Transverse colon (tissue), 4 donors: ENCODE measurements around the gene ST8SIA5. TPM values are rescaled to one million over a fixed set of nuclear protein-coding genes. Genes with fewer than 3 reads are reported as not detected.

ENCODE experiments used
- DNase-seq: peaks from one replicate; pipeline ENCODE4 v3.0.0-alpha.2; 2019
- H3K27ac ChIP-seq, 4 donors: fragments of 200-600 bp; sonication (generic); 2 replicates each; pipeline ENCODE4 v1.5.1; 2016 to 2018; ENCODE audit warnings: inconsistent platforms in 4 of 4
- H3K27me3 ChIP-seq: fragments of 200-600 bp; sonication (generic); 2 replicates; pipeline ENCODE4 v1.5.1; 2017; ENCODE audit warnings: inconsistent platforms
- H3K36me3 ChIP-seq, 4 donors: fragments of 200-600 bp; sonication (generic); 2 replicates each; pipeline ENCODE4 v1.5.1; 2017 to 2019; ENCODE audit warnings: inconsistent platforms in 4 of 4
- H3K4me1 ChIP-seq, 4 donors: fragments of 200-600 bp; sonication (generic); 2 replicates each; pipeline ENCODE4 v1.5.1; 2017 to 2020; ENCODE audit warnings: inconsistent platforms in 4 of 4
- H3K4me3 ChIP-seq, 4 donors: fragments of 200-600 bp; sonication (generic); 1 replicate in 1 of 4; 2 replicates in 3 of 4; pipeline versions ENCODE4 v1.5.1 to v1.6.1; 2017 to 2019; ENCODE audit warnings: inconsistent platforms in 4 of 4
- H3K9me3 ChIP-seq, 2 donors: fragments of 200-600 bp; sonication (generic); 2 replicates each; pipeline ENCODE4 v1.5.1; 2017 to 2019; ENCODE audit warnings: inconsistent platforms in 2 of 2
- CTCF ChIP-seq, 5 experiments: fragments of 200-600 bp in 3 of 5; fragments of 450-650 bp in 2 of 5; sonication (generic) in 3 of 5; IDR thresholded peaks; 1 replicate in 2 of 5; 2 replicates in 3 of 5; pipeline ENCODE4 v1.5.1; 2016 to 2017; ENCODE audit warnings: antibody characterized with exemption in 5 of 5, inconsistent platforms in 3 of 5, mild to moderate bottlenecking in 2 of 5, moderate library complexity in 1 of 5
- EP300 ChIP-seq: sonication (generic); formaldehyde crosslinking; IDR thresholded peaks from one replicate; pipeline ENCODE4 v1.6.1; 2017; ENCODE audit warnings: antibody characterized with exemption, low read depth
- POLR2A ChIP-seq: fragments of 450-650 bp; IDR thresholded peaks from one replicate; pipeline ENCODE4 v1.6.1; 2016; ENCODE audit warnings: antibody characterized with exemption, mild to moderate bottlenecking, moderate library complexity
- POLR2AphosphoS5 ChIP-seq, 3 donors: sonication (generic); formaldehyde crosslinking; IDR thresholded peaks; one replicate each; pipeline ENCODE4 v1.6.1; 2016; ENCODE audit warnings: antibody characterized with exemption in 3 of 3
- WGBS, 2 donors: methylation state at CpG; one replicate each; pipeline ENCODE4 v1.1.5; 2018; ENCODE audit warnings: low coverage in 1 of 2; 5-methylcytosine and 5-hydroxymethylcytosine counted together
- in situ Hi-C, 4 donors: fragments of 200-750 bp; cut with MboI; loops; one replicate each; pipeline versions ENCODE4 v1.15.0 to v1.15.1; 2017; ENCODE audit warnings: low sequenced_read_pairs in 3 of 4, low pct_ligation_motif_present in 1 of 4, low pct_unique_long_range_greater_than_20kb in 1 of 4
- intact Hi-C: fragments of 100-400 bp; cut with DNase I; formaldehyde crosslinking; loops from one replicate; pipeline ENCODE4 v1.15.1; 2023; ENCODE audit warnings: low total_unique reads
- total RNA-seq, 4 donors: library from RNA; depleted of rRNA; stranded (reverse); fragments of >200 nt; gene quantifications; one replicate each; pipeline ENCODE4 v1.1.0, GENCODE V29; 2016

The ST8SIA5 gene
- total RNA-seq, 4 donors from 2014 or later: 0.41 TPM; not detected in 3

DNA sequence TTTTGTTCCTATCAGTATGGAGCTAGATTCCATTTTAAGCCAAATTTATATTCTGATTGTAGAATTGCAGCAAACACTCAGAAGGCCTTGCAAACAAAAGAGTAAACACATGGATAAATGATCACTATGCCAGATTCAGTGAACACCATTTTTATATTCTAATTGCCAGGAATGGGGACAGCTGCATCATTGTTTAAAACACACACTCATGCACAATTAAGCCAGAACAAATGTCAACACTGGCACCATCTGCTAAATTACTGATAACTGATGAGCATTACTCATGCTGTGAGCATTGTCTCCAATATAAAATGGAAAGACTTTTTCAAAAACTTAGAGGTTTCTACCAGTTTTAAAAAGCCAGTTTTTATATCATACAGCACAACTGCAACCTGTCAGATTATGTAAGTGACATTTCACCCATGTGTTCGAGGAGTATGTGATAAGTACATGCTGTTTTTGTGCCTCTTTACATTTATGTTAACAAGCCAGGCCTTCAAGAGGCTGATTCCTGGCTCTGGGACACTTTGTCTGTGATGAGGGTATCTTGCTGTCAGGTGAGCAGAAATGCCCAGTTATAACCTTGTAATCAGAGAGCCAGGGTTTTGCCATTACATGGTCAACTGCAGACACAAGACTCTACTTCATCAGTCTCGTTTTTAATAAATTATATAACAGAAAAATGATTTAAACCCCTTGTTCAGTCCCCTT is 4.4 kb upstream of the ST8SIA5 start:
- Histone ChIP-seq H3K9me3 (no peaks in the 10 kb centered on the region), H3K27ac (no peak overlapping the region), H3K4me3 (no peak overlapping the region), H3K4me1 (peaks cover 0 to 19% (median 16%) of the 10 kb centered on the region in 4 donors), H3K27me3 (peaks cover 51% of the 10 kb centered on the region), H3K36me3 (no peaks in the 10 kb centered on the region)
- DNase-seq: no peak
- in situ Hi-C loops (no loop called here), intact Hi-C loops (no loop called here)
- TF ChIP-seq EP300: no peak
- no peak for TF ChIP-seq POLR2AphosphoS5 (IDR thresholded peaks at IDR 0.05)
- no peak for TF ChIP-seq POLR2A
- TF ChIP-seq CTCF (IDR thresholded peaks at IDR 0.05): no peak
- WGBS, 2 donors: 59 to 60% methylated on average over 1 to 2 of the region's 2 CpGs

GRCh38 chr18:46759890-46760289 is 3.0 kb upstream of the ST8SIA5 start:
- Histone ChIP-seq H3K4me1 (peaks cover 0 to 24% (median 19%) of the 10 kb centered on the region in 4 donors), H3K9me3 (no peaks in the 10 kb centered on the region), H3K4me3 (no peak overlapping the region), H3K27me3 (peaks cover 64% of the 10 kb centered on the region), H3K27ac (no peak overlapping the region), H3K36me3 (no peaks in the 10 kb centered on the region)
- WGBS, 2 donors: 40% methylated on average over 6 of the region's 6 CpGs; no CpG with 5 or more reads in 1 of the 2 donors
- no peak for TF ChIP-seq EP300
- TF ChIP-seq CTCF (IDR thresholded peaks at IDR 0.05): no peak
- no peak for TF ChIP-seq POLR2A
- no peak for TF ChIP-seq POLR2AphosphoS5 (IDR thresholded peaks at IDR 0.05)
- in situ Hi-C loops (no loop called here), intact Hi-C loops (no loop called here)
- DNase-seq: no peak

DNA sequence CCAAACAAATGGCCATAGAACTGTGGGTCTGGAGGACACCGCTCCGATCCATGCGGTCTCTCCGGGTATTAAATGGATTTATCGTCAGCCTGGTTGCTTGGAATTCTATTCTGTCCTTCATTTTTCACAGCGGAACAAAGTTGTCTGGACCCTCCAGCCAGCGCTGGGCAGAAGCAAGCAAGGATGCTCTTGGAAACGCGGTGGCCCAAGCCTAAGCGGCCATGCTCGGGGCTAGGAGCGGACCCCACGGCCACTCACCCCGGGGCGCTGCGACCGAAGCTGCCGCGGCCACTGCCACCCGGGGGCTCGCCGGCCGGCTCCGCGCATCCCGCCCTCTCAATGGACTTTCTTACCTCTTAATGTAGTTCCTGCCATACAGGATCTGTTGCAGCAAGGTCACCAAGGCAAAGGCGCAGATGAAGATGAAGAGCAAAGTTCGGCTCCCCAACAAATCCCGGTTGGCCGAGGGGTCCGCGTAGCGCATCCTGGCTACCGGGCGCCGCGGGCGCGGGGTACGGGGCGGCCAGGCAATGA is 761 bp downstream of the ST8SIA5 start:
- Histone ChIP-seq H3K36me3 (no peaks in the 10 kb centered on the region), H3K27me3 (peaks cover 65% of the 10 kb centered on the region), H3K4me1 (peaks cover 0 to 24% (median 19%) of the 10 kb centered on the region in 4 donors), H3K27ac (no peak overlapping the region), H3K4me3 (peak overlapping the region in 1 of 4 donors; percentile 30), H3K9me3 (no peaks in the 10 kb centered on the region)
- no peak for DNase-seq
- in situ Hi-C loops (no loop called here), intact Hi-C loops (no loop called here)
- WGBS, 2 donors: 17 to 24% methylated on average over 5 to 41 of the region's 41 CpGs
- TF ChIP-seq POLR2A (no peak), POLR2AphosphoS5 (IDR thresholded peaks at IDR 0.05) (no peak), CTCF (IDR thresholded peaks at IDR 0.05) (no peak), EP300 (no peak)

DNA sequence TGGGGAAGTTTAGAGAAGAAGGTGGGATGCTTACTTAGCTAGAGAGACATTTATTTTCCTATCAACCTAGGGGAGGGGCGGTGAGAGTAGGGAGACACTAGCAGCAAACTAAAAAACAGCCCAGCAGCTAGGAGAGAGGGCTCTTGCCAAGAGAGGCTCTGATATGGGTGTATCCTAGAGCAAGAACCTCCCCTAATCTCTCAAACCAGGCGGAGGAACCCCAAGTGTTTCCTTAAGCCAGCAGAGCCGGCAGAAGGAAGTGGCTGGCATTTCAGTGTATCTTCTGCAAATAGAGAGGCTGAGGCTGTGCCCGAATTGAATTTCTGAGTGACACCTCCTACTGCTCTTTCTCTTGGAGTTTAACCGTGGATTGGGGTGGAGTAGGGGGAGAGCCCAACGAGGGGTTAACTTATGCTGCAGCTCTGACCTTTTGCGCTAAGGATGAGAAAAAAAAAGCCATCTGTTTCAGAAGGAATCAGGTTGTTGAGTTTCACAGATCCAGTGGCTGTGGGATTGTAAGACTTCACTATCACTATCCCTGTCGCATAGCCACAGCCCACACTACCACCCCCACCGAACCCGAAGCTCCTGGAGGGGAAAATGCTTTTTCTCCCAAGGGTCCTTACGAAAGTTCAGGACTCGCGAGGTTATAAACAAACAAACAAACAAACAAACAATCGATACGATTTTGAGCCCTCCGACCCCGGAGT is 1.4 kb downstream of the ST8SIA5 start:
- TF ChIP-seq POLR2AphosphoS5 (IDR thresholded peaks at IDR 0.05) (no peak), CTCF (IDR thresholded peaks at IDR 0.05) (no peak), EP300 (no peak), POLR2A (no peak)
- Histone ChIP-seq H3K27ac (no peak overlapping the region), H3K36me3 (no peaks in the 10 kb centered on the region), H3K4me3 (peak overlapping the region in 1 of 4 donors; percentile 30), H3K9me3 (no peaks in the 10 kb centered on the region), H3K27me3 (peaks cover 64% of the 10 kb centered on the region), H3K4me1 (peaks cover 0 to 24% (median 19%) of the 10 kb centered on the region in 4 donors)
- intact Hi-C loops (no loop called here), in situ Hi-C loops (no loop called here)
- DNase-seq: no peak
- WGBS, 2 donors: 7 to 20% methylated on average over 9 to 17 of the region's 17 CpGs
